ENCODE measurements around the gene SLC38A6. TPM values are rescaled to one million over a fixed set of nuclear protein-coding genes. Genes with fewer than 3 reads are reported as not detected.

The SLC38A6 gene
- total RNA-seq, 1 experiment from 2014 or later = 6.0 TPM

- H2BK20ac ChIP-seq (ENCODE audit: low read depth, low read length, poor library complexity, severe bottlenecking) = no peak overlapping the region
- H3K36me3 Mint-ChIP-seq (ENCODE audit: insufficient read depth in 1 of 3, low read depth in 3 of 3) = no peaks in the 10 kb centered on the region
- H3T11ph ChIP-seq (ENCODE audit: low read length) = no peak overlapping the region
- no peak overlapping the region for H2AFZ ChIP-seq (ENCODE audit: low read length)
- no peaks in the 10 kb centered on the region for H3K27me3 Mint-ChIP-seq (ENCODE audit: low read depth)
- no peaks in the 10 kb centered on the region for H3K79me1 ChIP-seq (ENCODE audit: insufficient read depth, low read depth, low read length, poor library complexity, severe bottlenecking)
- no CpG with 5 or more reads among the region's 3 CpGs for WGBS (ENCODE audit: extremely low coverage, insufficient read length, low lambda C conversion rate)
- H3K4me3 Mint-ChIP-seq = no peak overlapping the region
- no peaks in the 10 kb centered on the region for H3K23me2 ChIP-seq (ENCODE audit: insufficient read length, low read depth, low read length, poor library complexity, severe bottlenecking)
- no peaks in the 10 kb centered on the region for H3K9me3 ChIP-seq (ENCODE audit: control insufficient read depth, low read depth, low read length)
- H3K4ac ChIP-seq (ENCODE audit: low read depth, low read length) = no peak overlapping the region
- H3K18ac ChIP-seq (ENCODE audit: insufficient read length, low read depth, low read length) = no peak overlapping the region
- no peak overlapping the region for H3K14ac ChIP-seq (ENCODE audit: insufficient read depth, low read length)
- H3K27ac ChIP-seq (ENCODE audit: insufficient read length, low read depth, low read length) = no peak overlapping the region
- TF ChIP-seq, protein P1, sequence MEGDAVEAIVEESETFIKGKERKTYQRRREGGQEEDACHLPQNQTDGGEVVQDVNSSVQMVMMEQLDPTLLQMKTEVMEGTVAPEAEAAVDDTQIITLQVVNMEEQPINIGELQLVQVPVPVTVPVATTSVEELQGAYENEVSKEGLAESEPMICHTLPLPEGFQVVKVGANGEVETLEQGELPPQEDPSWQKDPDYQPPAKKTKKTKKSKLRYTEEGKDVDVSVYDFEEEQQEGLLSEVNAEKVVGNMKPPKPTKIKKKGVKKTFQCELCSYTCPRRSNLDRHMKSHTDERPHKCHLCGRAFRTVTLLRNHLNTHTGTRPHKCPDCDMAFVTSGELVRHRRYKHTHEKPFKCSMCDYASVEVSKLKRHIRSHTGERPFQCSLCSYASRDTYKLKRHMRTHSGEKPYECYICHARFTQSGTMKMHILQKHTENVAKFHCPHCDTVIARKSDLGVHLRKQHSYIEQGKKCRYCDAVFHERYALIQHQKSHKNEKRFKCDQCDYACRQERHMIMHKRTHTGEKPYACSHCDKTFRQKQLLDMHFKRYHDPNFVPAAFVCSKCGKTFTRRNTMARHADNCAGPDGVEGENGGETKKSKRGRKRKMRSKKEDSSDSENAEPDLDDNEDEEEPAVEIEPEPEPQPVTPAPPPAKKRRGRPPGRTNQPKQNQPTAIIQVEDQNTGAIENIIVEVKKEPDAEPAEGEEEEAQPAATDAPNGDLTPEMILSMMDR (conservative IDR thresholded peaks at IDR 0.05) = no peak
- no peaks in the 10 kb centered on the region for H3K79me2 ChIP-seq (ENCODE audit: insufficient read depth, low read length)
- no peaks in the 10 kb centered on the region for H3K4me1 Mint-ChIP-seq
- no peak overlapping the region for H2AK5ac ChIP-seq (ENCODE audit: insufficient read length, low read length)
- DNase-seq = no peak
- H2BK12ac ChIP-seq (ENCODE audit: insufficient read length, low read depth, low read length) = no peak overlapping the region
- H2BK15ac ChIP-seq (ENCODE audit: low read depth, low read length) = no peak overlapping the region
- no peak overlapping the region for H4K91ac ChIP-seq (ENCODE audit: insufficient read length, low read depth, low read length)
- H3K23ac ChIP-seq (ENCODE audit: insufficient read length, low read depth, low read length) = no peak overlapping the region
- no peak overlapping the region for H3K27ac Mint-ChIP-seq
- H3K9ac ChIP-seq (ENCODE audit: extremely low read depth, insufficient read length, low read length) = no peak overlapping the region
- H3K4me2 ChIP-seq (ENCODE audit: insufficient read depth, insufficient read length, low read length) = no peak overlapping the region
- H4K20me1 ChIP-seq (ENCODE audit: control insufficient read depth, insufficient read depth, insufficient read length) = no peaks in the 10 kb centered on the region
- no peaks in the 10 kb centered on the region for H3K4me1 ChIP-seq (ENCODE audit: insufficient read depth, low read length)
- no peak overlapping the region for H3K56ac ChIP-seq (ENCODE audit: insufficient read length, low read depth, low read length)
- H4K8ac ChIP-seq (replicated peaks; ENCODE audit: insufficient read length, low read depth, low read length) = no peak overlapping the region
- no peaks in the 10 kb centered on the region for H3K27me3 ChIP-seq (ENCODE audit: insufficient read depth, low read length)
- H3K9me3 Mint-ChIP-seq = no peaks in the 10 kb centered on the region
- no peak overlapping the region for H2BK120ac ChIP-seq (ENCODE audit: low read depth, low read length, poor library complexity, severe bottlenecking)
- H4K5ac ChIP-seq (ENCODE audit: insufficient read length, low read depth, low read length) = no peak overlapping the region
- H2BK5ac ChIP-seq (ENCODE audit: insufficient read length, low read length) = no peak overlapping the region
These were observed 52.0 kb downstream of the SLC38A6 start for GRCh38 chr14:61033054-61033453.
